HG03342 (cell line): ENCODE data around the gene RARRES1.

Source experiments
- ATAC-seq: cut with Tn5 transposase; IDR thresholded peaks from one replicate; pipeline ENCODE4 v1.9.1; 2021; ENCODE audit warnings: mild to moderate bottlenecking, moderate library complexity; ENCODE audit not compliant: unreplicated experiment

RARRES1 gene

GRCh38 chr3:158766364-158766763 is 34.1 kb upstream of the RARRES1 start:
- ATAC-seq = no peak

DNA sequence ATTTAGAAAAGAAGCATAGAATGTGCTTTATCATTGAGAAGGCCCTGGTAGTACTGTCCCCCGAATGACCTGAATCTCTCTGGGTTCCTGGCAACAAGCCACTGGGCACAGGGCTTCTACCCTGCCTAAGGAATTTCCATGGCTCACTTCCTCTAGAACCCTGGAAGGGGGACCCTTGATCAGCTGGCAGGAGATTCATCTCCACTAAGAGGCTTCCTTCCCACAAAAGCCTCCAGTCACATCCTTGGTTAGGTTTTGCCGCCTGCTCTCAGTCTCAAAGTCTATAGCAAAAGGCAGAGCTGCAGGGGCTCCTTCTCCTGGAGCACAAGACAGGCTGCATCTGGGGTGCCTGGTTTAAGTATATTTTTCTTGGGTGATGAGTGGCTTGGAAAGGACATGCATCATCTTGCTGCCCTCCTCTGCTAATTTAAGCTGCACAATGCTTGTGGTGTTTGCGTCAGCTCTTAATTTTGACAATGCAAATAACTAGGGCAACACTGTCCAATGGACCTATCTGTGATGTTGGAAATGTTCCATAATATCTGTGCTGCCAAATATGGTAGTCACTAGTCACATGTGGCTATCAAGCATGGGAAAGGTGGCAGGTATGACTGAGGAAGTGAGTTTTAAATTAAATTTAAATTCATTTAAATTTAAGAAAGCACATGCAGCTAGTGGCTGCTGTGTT is 33.4 kb upstream of the RARRES1 start:
- no peak for ATAC-seq

GRCh38 chr3:158763421-158763820 is 31.2 kb upstream of the RARRES1 start:
- ATAC-seq = no peak

GRCh38 chr3:158762701-158763100 is 30.4 kb upstream of the RARRES1 start:
- no peak for ATAC-seq

DNA sequence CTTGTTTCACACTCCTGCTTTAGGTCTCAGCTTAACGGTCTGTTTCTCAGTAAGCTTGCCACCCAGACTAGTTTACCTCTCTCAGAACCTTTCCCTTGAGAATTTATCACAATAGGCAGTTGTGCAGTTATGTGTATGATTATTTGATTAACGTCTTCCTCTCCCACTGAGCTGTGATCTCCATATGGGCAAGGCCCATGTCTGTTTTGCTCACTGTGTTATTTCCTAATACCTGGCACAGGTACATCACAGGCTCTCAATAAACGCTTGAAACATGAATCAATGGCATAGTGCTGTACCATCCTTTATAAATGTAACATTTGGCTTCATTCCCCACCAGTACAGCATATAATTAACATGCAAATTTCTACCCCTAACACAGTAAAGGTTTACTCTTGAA is 29.1 kb upstream of the RARRES1 start:
- no peak for ATAC-seq

DNA sequence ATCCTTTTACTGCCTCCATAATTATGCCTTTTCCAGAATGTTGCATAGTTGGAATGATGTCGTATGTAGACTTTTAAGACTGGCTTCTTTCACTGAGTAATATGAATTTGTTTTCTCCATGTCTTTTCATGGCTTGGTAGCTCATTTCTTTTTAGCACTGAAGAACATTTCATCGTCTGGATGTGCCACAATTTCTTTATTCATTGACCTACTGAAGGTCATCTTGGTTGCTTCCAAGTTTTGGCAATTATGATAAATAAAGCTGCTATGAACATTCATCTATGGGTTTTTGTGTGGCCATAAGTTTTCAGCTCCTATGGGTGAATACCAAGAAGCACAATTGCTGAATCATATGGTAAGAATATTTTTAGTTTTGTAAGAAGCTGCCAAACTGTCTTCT is 23.2 kb upstream of the RARRES1 start:
- ATAC-seq = no peak

GRCh38 chr3:158753854-158754253 is 21.6 kb upstream of the RARRES1 start:
- no peak for ATAC-seq

DNA sequence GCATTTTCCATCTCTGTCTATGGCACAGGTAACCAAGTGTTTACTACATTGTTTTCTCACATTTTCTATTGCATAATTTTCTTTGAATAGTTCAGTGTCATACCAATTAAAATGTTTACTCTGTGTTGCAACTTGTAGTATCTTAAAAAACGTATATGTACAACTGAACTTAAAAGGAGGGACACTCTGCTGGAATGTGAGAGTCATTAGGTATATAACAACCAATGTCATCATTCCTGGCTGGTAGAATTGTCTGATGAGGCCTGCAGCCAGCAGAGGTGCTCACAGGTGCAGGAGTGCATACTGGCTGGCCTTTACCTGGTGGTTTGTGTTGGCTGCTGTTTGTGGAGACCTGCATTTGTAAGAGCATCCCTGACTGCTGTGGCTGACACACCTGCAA is 19.1 kb upstream of the RARRES1 start:
- ATAC-seq = no peak

- no peak for ATAC-seq
Measured at GRCh38 chr3:158750016-158750415, 17.8 kb upstream of the RARRES1 start.

DNA sequence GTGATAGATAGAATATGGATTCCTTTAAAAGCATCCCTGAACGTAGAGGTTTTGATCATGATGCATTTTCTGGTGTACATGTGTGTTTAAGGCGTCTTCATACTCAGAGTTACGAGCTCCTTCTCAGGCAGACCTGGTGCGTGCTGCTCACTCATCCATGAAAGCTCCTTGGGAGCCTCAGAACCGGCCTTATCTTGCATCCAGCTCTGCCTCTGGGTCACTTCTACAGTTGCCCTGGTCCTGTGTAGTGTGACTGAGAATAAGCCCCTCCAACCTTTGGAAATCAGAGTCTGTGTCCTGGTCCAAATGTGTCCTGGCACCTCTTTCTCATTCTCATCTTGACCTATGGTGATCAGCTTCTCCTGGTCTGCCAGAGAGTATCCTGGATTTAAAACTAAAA is 17.3 kb upstream of the RARRES1 start:
- ATAC-seq = no peak

DNA sequence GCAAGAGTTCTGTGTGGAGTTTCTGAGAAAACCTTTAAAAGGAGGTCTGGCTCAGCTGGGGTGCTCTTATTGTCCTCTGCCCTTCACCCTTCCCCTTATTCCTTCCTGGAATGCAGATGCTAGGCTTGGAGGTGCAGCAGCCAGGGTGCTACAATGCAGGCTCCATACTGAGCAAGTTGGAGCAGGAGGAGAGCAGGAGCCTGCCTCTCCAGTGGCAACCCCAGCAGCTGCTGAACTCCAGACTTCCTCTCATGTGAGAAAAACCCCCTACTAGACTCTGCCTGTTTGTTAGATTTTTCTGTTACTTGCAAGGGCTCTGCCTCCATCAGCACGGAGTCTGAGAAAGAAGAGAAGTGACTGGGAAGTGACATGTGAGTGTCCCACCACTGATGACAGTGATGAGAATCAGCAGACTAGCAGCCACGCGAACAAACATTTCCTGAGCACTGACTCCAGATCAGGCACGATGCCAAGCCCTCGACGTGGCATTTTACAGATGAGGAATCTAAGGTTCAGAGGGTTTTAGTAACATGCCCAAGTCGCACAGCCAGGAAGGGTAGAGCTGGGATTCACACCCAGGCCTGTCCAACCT is 16.1 kb upstream of the RARRES1 start:
- no peak for ATAC-seq

- ATAC-seq = no peak
Measured at GRCh38 chr3:158747417-158747816, 15.2 kb upstream of the RARRES1 start.

DNA sequence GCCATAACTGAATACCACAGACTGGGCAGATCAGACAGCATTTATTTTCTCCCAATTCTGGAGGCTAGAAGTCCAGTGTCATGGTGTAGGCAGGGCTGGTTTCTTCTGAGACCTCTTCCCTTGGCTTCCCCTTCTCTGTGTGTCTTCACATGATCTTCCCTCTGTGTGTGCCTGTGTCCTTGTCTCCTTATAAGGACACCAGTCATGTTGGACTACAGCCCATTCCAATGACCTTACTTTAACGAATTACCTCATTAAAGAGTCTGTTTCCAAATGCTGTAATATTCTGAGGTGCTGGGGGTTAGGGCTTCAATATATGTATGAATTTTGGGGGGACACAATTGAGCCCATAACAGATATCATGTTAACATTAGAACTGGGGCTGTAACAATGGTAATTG is 13.3 kb upstream of the RARRES1 start:
- no peak for ATAC-seq

DNA sequence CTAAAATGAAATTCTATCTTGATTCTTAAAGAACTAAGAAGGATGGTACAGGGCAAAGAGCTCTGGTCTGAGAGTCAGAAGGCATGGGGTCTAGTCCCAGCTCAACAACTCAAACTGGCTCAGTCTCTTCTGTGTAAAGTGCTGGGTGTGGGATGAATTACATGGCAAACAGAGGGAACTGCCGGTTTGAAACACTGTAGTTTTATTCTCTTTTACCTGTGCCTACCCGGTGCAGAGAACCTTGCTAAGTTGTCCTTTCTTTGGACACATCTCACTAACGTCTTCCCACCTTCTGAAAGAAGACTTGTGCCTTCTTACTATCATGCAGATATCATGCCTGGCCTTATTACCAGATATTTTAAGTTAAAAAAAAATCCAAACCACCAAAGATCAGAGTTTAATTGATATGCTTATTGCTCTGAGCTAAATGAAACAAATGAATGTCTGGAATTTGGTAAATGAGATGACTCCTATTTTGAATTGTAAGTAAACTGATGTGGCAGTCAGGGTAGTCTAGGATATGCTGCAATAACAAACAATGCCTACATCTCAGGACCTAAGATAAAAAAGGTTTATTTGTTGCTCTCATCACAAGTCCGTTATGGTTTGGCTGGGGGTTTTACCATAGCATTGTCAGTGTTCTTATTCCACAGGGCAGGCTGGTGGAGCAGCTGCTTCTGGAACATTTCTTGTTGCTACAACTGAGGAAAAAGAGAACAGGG is 12.5 kb upstream of the RARRES1 start:
- ATAC-seq = no peak

DNA sequence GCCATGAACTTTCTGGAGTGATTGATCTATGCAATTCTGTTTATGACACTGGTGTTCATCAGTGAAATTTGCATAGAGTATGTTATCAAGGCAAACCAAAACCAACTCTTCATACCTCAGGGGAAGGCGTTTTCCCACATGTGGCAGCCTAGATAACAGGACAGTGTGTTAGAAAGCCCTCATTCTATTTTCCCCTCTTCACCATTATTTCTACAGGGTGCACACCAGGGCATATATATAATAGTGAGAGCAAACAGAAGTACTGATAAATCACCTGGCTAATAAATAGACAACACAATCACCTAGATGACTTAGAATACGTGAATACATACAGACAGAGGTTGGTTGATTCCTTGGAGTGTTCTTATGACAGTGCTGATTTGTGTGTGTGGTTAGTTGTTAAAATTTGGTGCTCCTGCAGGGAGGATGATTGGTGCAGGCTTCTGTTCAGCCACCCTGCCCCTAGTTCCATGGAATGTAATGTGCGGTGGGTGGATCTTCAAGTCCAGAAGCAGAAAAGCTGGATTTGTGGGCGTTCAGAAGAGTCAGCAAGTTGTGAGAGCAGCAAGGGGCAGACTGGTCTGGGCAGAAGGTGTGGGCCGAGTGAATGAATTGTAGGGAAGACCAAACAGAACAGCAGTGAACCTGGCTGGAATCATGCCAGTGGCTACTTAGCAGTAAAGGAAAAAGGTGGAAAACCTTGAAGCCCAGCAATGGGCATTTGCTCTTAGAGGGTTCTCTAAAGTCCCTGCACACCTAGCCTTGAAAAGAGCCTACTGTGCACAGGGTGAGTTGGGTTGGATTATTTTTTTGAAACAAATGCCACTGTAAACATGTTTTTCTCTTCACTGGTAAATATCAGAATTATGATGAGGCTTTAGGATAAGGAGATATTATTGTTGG is 11.7 kb upstream of the RARRES1 start:
- ATAC-seq = no peak

DNA sequence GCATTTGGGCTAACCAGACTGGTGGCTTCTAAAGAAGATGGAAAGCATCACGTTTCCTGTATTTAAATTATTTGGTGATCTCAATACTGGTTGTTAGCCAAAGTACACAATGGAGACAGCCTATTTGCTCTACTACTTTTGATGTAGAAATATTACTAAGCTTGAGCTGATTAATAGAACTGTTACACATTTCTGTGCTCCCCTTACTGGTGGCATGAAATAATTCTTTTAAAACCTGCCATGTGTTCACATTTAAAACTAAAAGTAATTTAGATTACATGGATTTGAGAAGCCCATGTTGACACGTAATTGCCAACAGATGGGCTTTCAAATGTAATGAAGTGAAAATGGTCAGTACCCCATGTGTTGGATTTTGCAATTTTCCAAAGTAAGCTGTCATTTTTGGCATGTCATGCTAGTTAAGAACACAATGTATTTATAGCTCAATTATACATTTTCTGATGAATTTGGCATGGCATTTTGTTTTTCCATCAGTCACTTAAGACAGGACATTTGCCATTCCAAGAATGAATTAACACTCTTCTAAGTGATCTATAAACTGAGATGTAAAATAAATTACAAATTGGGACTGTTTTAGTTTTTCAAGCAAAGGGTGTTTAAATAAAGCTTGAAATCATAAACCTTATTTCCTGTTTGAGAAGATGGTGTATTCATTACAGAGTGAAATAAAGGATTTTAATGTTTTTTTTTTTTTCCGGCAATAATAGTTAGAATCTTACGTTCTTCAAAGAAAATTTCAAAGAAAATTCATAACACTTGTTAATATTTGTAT is 10.8 kb upstream of the RARRES1 start:
- ATAC-seq = no peak

DNA sequence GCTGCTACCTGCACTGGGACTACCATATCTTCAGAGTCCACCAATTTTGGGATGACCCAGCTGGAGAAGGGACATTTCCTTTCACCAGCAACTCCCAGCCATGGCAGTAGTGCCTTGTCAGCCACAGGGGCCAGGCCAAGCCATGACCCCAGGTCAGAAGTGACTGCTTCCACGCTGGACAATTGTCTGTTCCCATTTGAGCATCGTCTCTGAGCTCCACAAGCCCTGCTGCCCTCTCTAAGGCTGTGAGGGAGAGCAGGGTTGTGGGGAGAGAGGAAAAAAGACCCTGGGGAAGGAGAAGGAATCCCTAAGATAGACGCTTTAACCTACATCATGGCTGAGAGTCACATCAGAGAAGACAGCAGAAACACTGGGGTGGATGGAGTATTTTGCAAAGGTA is 7.4 kb upstream of the RARRES1 start:
- no peak for ATAC-seq

DNA sequence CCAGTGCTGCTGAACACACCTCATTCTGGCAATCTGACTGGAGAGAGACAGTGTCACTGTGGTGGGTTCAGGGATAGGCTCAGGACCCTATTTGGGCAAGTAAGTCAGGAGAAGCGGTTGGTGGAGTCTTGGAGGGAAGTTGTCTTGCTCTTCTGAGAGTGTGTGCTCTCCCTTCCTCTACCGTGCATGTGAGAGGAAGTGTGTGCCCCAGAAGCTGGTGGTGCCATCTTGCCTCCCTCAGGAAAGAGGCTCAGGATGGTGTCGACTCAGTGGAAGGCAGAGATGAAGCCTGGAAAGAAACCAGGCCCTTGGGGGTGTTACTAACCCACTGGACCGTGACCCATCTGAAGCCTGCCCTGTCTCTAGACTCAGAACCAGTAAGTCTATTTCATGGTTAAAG is 6.8 kb upstream of the RARRES1 start:
- no peak for ATAC-seq

DNA sequence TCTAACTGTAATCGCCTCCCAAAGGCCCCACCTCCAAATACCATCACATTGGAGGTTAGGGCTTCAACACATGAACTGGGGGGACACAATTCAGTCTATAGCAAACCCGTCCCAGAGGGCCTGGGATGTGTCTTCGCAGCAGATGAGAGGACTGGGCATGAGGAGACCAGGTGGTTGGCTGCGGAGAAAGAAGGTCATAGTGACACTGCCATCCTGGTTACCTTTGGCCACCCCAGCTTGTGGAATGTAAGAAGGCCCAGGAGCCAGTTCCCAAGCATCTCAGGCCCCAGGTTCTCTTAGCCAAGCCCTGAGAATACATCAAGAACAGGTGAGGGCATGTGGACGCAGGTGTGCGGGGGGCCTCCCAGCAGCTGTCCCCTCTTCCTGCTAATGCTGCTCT is 6.4 kb upstream of the RARRES1 start:
- ATAC-seq = no peak

- no peak for ATAC-seq
Measured at GRCh38 chr3:158737976-158738615, 5.8 kb upstream of the RARRES1 start.
